Nephron (organoid): ENCODE measurements around the gene MYO1A.

ENCODE experiments used
- H3K27ac Mint-ChIP-seq, 3 experiments: 2 replicates each; pipeline ENCODE4 v1.8.0; 2020; ENCODE audit warnings: mixed read lengths in 3 of 3, mild to moderate bottlenecking in 2 of 3, moderate library complexity in 1 of 3
- H3K27me3 Mint-ChIP-seq: 2 replicates; pipeline ENCODE4 v1.8.0; 2021; ENCODE audit warnings: low read depth, mild to moderate bottlenecking, moderate library complexity, mixed read lengths
- H3K36me3 Mint-ChIP-seq: 2 replicates; pipeline ENCODE4 v1.8.0; 2020; ENCODE audit warnings: low read depth, mixed read lengths
- H3K4me1 Mint-ChIP-seq: 2 replicates; pipeline ENCODE4 v1.8.0; 2020; ENCODE audit warnings: mixed read lengths
- H3K4me3 Mint-ChIP-seq, 3 experiments: 2 replicates each; pipeline ENCODE4 v1.8.0; 2020; ENCODE audit warnings: mild to moderate bottlenecking in 3 of 3, mixed read lengths in 3 of 3, moderate library complexity in 2 of 3
- H3K9me3 Mint-ChIP-seq: 2 replicates; pipeline ENCODE4 v1.8.0; 2020; ENCODE audit warnings: mixed read lengths
- CTCF ChIP-seq, 3 experiments: fragments of 200-600 bp; sonication (generic); IDR thresholded peaks; one replicate each; pipeline ENCODE4 v1.5.0; 2021; ENCODE audit warnings: antibody characterized with exemption in 3 of 3; ENCODE audit not compliant: unreplicated experiment in 3 of 3

MYO1A gene

GRCh38 chr12:57039016-57039798 lies 10.7 kb downstream of the MYO1A start:
- peaks cover 28% of the 10 kb centered on the region for H3K27me3 Mint-ChIP-seq
- H3K27ac Mint-ChIP-seq: no peak overlapping the region
- no peaks in the 10 kb centered on the region for H3K9me3 Mint-ChIP-seq
- no peak for TF ChIP-seq CTCF (IDR thresholded peaks at IDR 0.05; ENCODE audit: unreplicated experiment in 3 of 3)
- peaks cover 5% of the 10 kb centered on the region for H3K4me1 Mint-ChIP-seq
- no peaks in the 10 kb centered on the region for H3K36me3 Mint-ChIP-seq
- no peak overlapping the region for H3K4me3 Mint-ChIP-seq

- no peak for TF ChIP-seq CTCF (IDR thresholded peaks at IDR 0.05; ENCODE audit: unreplicated experiment in 3 of 3)
- Mint-ChIP-seq H3K9me3 (no peaks in the 10 kb centered on the region), H3K4me3 (no peak overlapping the region), H3K27ac (no peak overlapping the region), H3K36me3 (no peaks in the 10 kb centered on the region), H3K4me1 (peaks cover 5% of the 10 kb centered on the region), H3K27me3 (peaks cover 32% of the 10 kb centered on the region)
These were observed 12.7 kb downstream of the MYO1A start for GRCh38 chr12:57037264-57037663.

- H3K4me1 Mint-ChIP-seq: no peaks in the 10 kb centered on the region
- no peaks in the 10 kb centered on the region for H3K9me3 Mint-ChIP-seq
- no peak for TF ChIP-seq CTCF (IDR thresholded peaks at IDR 0.05; ENCODE audit: unreplicated experiment in 3 of 3)
- no peak overlapping the region for H3K27ac Mint-ChIP-seq
- H3K4me3 Mint-ChIP-seq: no peak overlapping the region
- H3K36me3 Mint-ChIP-seq: no peaks in the 10 kb centered on the region
- H3K27me3 Mint-ChIP-seq: peaks cover 31% of the 10 kb centered on the region
These were observed 16.5 kb downstream of the MYO1A start for GRCh38 chr12:57033431-57033830.

GRCh38 chr12:57031789-57032188 lies 18.1 kb downstream of the MYO1A start:
- Mint-ChIP-seq H3K9me3 (no peaks in the 10 kb centered on the region), H3K4me1 (peaks cover 9% of the 10 kb centered on the region), H3K27ac (no peak overlapping the region), H3K27me3 (peaks cover 35% of the 10 kb centered on the region), H3K36me3 (no peaks in the 10 kb centered on the region), H3K4me3 (no peak overlapping the region)
- no peak for TF ChIP-seq CTCF (IDR thresholded peaks at IDR 0.05; ENCODE audit: unreplicated experiment in 3 of 3)

GRCh38 chr12:57031138-57031725 lies 18.7 kb downstream of the MYO1A start:
- H3K4me1 Mint-ChIP-seq: peaks cover 15% of the 10 kb centered on the region
- no peak overlapping the region for H3K27ac Mint-ChIP-seq
- no peaks in the 10 kb centered on the region for H3K9me3 Mint-ChIP-seq
- no peaks in the 10 kb centered on the region for H3K36me3 Mint-ChIP-seq
- H3K27me3 Mint-ChIP-seq: peaks cover 41% of the 10 kb centered on the region
- TF ChIP-seq CTCF (IDR thresholded peaks at IDR 0.05; ENCODE audit: unreplicated experiment in 3 of 3): no peak
- no peak overlapping the region for H3K4me3 Mint-ChIP-seq

- no peaks in the 10 kb centered on the region for H3K9me3 Mint-ChIP-seq
- no peaks in the 10 kb centered on the region for H3K36me3 Mint-ChIP-seq
- TF ChIP-seq CTCF (IDR thresholded peaks at IDR 0.05; ENCODE audit: unreplicated experiment in 3 of 3): no peak
- H3K4me1 Mint-ChIP-seq: peaks cover 19% of the 10 kb centered on the region
- peaks cover 33% of the 10 kb centered on the region for H3K27me3 Mint-ChIP-seq
- no peak overlapping the region for H3K27ac Mint-ChIP-seq
- no peak overlapping the region for H3K4me3 Mint-ChIP-seq
These were observed 20.5 kb downstream of the MYO1A start for GRCh38 chr12:57029457-57029856.
